Measurements from ENCODE around the gene CRHR2.

Gene CRHR2

DNA sequence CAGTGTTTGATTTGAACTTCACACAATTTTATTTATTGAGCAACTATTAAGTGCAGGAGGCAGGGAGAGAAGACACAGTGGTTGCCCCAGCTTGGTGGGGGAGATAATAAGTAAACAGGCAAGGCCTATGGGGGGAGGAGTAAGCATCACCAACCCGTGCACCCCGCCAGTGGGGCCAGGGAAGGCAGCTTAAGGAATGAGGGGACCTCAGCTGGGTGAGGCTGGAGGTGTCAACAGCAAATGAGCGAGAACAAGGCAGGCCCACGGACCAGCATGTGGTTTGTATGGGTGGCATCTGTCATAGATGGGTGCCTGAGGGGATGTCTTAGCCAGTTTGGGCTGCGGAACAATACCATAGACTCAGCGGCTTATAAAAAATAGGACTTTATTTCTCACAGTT lies 24.1 kb upstream of the CRHR2 start:
- no peak for DNase-seq

DNA sequence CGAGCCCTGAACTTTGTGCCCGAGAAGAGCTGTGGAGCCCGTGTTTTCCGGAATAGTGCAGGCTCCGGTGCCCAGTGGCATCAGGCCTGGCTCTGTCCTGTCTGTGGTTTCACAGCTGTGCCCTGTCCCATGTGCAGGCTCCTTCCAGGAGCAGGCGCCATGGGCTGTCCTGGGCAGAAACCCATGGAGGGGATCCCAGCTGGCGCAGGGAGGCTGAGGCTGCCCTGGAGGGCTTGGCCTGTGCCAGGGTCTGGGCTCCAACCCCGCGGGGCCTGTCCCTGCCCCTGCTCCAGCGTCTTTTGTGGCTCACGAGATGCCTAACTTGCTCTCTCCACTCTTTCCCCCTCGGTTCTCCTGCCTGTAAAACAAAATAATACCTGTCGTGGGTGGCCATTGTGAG lies 23.3 kb upstream of the CRHR2 start:
- no peak for DNase-seq

DNA sequence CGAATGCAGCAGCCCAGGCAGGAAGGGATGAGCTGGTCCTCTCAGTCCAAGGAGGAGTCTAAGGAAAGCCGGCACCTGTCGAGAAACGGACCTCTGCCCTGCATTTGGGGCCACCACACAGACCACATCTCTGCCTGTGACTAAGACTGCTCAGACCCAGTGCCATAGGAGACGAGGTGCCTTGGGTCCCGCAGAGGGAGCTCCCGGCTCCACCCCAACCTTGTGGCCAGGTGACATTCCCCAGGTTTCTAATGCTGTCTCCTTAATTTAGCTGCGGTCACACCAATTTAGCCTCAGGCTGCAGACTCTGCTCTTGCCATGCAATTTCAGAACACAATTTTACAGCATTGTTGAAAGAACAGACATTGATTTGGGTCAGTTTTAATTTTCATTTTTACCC lies 22.8 kb upstream of the CRHR2 start:
- no peak for DNase-seq

GRCh38 chr7:30703756-30704155 lies 21.5 kb upstream of the CRHR2 start:
- no peak for DNase-seq

DNA sequence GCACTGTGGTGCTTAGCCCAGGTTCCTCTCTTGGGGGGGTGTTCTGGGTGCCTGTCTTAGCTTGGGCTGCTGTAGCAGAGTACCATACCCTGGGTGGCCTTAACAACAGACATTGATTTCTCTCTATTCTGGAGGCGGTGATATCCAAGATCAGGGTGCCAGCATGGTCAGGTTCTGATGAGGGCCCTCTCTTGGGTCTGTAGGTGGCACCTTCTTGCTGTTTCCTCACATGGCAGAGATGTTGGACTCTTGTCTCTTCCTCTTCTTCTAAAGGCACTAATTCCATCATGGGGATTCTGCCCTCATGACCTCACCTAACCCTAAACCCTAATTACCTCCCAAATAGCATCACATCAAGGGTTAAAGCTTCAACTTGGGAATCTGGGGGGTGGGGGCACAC lies 19.9 kb upstream of the CRHR2 start:
- no peak for DNase-seq

DNA sequence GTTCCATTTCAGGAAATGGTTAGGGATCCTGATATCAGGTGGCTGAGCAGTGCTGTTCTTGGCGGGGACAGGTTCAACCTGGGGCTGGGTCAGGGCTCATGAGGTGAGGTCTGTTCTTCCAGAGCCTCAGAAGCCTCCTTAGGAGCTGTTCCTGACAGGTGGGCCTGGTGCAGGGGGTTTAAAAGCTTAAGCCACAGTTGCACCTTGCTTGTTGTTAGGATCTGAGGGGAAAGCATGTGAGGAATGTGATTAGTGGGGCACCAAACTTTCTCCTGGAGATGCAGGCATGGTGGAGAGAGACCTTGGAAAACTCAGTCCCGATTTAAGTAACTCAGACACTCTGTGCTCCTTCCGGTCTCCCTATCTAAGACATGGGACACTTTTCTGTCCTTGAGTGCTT lies 18.7 kb upstream of the CRHR2 start:
- DNase-seq: no peak

GRCh38 chr7:30699706-30700495 lies 17.6 kb upstream of the CRHR2 start:
- DNase-seq: no peak

DNA sequence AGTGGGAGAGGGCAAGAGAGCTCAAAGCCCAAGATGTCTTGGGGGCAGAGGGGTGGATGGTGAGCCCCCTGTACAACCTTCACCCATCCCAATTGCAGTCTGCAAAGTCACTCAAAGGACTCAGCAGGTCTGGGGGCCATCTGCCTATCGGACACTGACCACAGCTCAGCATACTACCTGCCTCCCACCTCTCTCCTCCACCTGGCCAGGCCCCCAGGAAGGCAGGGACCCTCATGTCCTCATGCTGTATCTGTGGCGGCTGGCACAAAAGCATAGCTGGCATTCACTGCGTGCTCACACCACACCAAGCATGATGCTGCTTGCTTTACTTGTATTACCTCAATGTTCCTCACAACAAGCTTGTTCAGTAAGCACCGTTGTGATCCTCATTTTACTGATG lies 16.2 kb upstream of the CRHR2 start:
- no peak for DNase-seq

DNA sequence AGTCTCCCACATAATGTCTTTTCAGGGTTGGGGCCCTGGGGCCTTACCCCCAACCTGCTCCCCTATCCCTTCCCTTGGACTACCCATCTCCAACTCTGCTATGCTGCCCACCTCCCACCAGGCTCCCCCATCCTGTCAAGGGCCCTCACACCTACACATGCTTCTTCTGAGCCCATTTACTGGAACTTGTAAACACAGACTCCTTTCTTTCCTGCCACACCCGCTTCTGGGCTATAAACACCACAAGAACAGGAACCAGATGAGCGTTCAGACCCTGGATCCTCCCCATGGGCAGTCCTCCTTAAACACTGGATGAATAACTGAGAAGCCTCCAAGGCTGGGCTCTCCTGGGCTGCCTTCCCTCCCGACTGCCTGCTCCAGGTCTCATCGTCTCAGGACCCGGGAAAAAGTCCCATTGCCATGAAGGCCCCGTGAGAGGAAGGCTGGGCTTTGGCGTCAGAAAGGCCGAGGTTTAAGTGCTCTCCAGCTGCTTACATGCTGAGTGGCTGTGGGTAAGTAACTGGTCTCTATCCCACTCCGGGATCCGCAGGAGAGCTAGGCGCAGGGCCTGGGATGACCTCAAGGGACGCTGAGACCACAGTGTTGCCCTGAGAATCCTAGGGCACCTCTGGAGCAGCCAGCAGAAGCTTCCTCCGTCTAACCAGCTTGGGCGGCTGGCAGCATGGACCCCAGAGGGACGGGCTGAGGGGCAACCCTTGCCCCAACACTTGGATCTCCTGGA lies 15.6 kb upstream of the CRHR2 start:
- DNase-seq: no peak

GRCh38 chr7:30694774-30695721 lies 12.8 kb upstream of the CRHR2 start:
- DNase-seq: no peak

- no peak for DNase-seq
Observed at GRCh38 chr7:30694218-30694745, 12.0 kb upstream of the CRHR2 start.

DNA sequence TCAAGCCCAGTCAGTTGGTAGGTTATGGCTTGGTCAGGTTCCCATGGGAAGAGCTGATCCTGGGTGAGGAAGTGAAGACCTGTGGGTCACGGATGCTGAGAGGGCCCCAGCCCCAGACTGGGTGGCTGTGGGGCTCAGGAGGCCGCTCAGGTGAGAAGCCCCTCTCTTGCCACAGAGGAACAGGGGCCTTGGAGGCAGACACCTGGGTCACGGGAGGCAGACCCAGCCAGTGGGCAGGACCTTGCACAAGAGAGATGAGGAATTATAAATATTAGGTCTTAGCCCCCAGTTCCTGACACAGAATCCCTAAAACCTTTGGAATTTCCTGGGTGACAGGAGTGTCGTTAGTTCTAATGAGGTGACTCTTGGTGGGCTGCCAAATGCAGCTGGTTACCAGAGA lies 10.6 kb upstream of the CRHR2 start:
- no peak for DNase-seq

GRCh38 chr7:30692438-30692837 lies 10.2 kb upstream of the CRHR2 start:
- DNase-seq: no peak

DNA sequence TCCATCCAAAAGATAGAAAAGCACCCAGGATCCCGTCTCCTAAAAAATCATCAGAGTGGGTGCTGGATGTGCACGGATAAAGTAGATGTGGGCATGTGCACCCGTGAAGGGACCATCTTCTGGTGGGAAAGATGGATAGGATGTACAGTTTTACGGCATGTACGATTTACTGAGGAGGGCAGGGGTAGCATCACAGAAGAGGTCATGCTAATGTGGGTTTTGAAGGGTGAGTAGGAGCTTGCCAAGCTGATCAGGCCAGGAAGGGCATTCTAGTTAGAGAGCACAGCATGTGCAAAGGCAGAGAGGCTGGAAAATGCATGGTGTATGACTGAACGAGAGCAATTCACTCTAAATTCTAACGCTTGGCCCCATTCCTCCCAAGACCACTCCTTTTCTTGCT lies 7.8 kb upstream of the CRHR2 start:
- DNase-seq: no peak

DNA sequence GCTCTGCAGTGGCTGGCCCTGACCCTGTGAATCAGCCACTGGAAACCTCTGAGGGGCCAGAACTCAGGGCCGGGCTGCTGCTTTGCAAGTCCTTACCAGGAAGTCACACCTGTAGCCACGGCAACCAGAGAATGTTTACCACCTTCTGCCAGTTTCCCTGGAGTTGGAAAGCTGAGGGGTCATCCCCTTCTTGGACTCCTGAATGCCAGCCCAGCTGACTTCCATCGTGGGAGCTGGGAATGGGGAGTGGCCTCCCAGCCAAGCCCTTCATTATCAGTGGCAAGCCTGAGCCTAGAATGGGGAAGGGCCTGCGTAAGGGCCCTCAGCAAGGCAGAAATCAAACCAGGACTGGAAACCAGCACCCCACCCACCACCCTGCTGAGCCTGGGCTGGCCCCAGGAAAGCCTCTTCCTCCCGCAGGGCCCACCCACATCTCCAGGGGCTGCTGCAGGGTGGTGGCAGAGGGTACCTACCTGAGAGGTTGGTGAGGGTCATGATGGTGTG lies 6.5 kb upstream of the CRHR2 start:
- DNase-seq: no peak

- DNase-seq: no peak
Observed at GRCh38 chr7:30687604-30688003, 5.3 kb upstream of the CRHR2 start.

GRCh38 chr7:30684351-30684750 lies 2.1 kb upstream of the CRHR2 start:
- DNase-seq: no peak

DNA sequence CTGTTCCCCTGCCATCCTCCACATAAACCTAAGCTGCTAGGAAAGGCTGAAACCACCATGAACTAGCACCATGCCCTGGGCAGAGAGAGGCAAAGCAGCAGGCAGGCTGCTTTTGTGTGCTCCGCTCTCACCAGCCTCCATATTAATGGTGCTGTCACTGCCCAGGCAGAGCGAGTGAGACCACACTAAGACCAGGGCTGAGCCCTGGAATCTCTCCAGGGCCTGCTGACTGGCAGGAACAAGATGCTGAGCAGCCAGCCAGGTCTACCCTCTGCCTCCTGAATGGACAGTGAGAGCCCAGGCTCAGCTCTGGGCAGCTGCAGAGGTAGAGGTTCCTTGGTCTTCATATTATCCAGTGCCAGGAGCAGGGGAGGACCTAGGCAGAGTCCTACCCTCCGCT lies 1.6 kb upstream of the CRHR2 start:
- DNase-seq: no peak

- no peak for DNase-seq
Observed at GRCh38 chr7:30683306-30683705, 1.1 kb upstream of the CRHR2 start.

- no peak for DNase-seq
Observed at GRCh38 chr7:30681815-30682211, 443 bp downstream of the CRHR2 start.

GRCh38 chr7:30681331-30681797 lies 892 bp downstream of the CRHR2 start:
- no peak for DNase-seq

- no peak for DNase-seq
Observed at GRCh38 chr7:30679664-30680063, 2.6 kb downstream of the CRHR2 start.

GRCh38 chr7:30678805-30679204 lies 3.5 kb downstream of the CRHR2 start:
- DNase-seq: no peak
